Adipocyte (in vitro differentiated cells): ENCODE data around the gene FGG.
A peak's percentile ranks its signal among the peaks of the same experiment; 100 is the strongest.

Experiments
- DNase-seq: peaks from one replicate; pipeline ENCODE4 v3.0.0-alpha.2; 2015; ENCODE audit warnings: low read depth
- H3K27me3 ChIP-seq: replicated peaks from 2 replicates; pipeline ENCODE4 v1.7.0; 2013; ENCODE audit warnings: mild to moderate bottlenecking, low read length, moderate library complexity; ENCODE audit not compliant: control insufficient read depth, insufficient read depth
- H3K36me3 ChIP-seq: 2 replicates; pipeline ENCODE4 v1.7.0; 2013; ENCODE audit warnings: low read length, mild to moderate bottlenecking, moderate library complexity; ENCODE audit not compliant: control insufficient read depth, insufficient read depth, severe bottlenecking
- H3K4me1 ChIP-seq: 2 replicates; pipeline ENCODE4 v1.7.0; 2013; ENCODE audit warnings: mild to moderate bottlenecking, low read length, moderate library complexity; ENCODE audit not compliant: control insufficient read depth, insufficient read depth
- H3K4me3 ChIP-seq: 2 replicates; pipeline ENCODE4 v1.7.0; 2013; ENCODE audit warnings: mild to moderate bottlenecking, low read length, moderate library complexity
- H3K9ac ChIP-seq: 2 replicates; pipeline ENCODE4 v1.7.0; 2013; ENCODE audit warnings: mild to moderate bottlenecking, low read length, moderate library complexity
- H3K9me3 ChIP-seq: 2 replicates; pipeline ENCODE4 v1.7.0; 2013; ENCODE audit warnings: mild to moderate bottlenecking, low read length, moderate library complexity; ENCODE audit not compliant: control insufficient read depth

The FGG gene

GRCh38 chr4:154625971-154626370 is 13.5 kb upstream of the FGG start:
- no peak for DNase-seq
- no peak overlapping the region for H3K4me3 ChIP-seq
- no peak overlapping the region for H3K9ac ChIP-seq
- H3K4me1 ChIP-seq = peaks cover 5% of the 10 kb centered on the region
- no peaks in the 10 kb centered on the region for H3K9me3 ChIP-seq
- no peaks in the 10 kb centered on the region for H3K36me3 ChIP-seq
- peaks cover 3% of the 10 kb centered on the region for H3K27me3 ChIP-seq

GRCh38 chr4:154623995-154624394 is 11.5 kb upstream of the FGG start:
- Histone ChIP-seq H3K9ac (no peak overlapping the region), H3K36me3 (no peaks in the 10 kb centered on the region), H3K4me1 (peaks cover 9% of the 10 kb centered on the region), H3K9me3 (no peaks in the 10 kb centered on the region), H3K27me3 (peaks cover 3% of the 10 kb centered on the region), H3K4me3 (no peak overlapping the region)
- no peak for DNase-seq

- Histone ChIP-seq H3K4me1 (peaks cover 9% of the 10 kb centered on the region), H3K4me3 (no peak overlapping the region), H3K36me3 (no peaks in the 10 kb centered on the region), H3K9me3 (no peaks in the 10 kb centered on the region), H3K9ac (no peak overlapping the region), H3K27me3 (peaks cover 3% of the 10 kb centered on the region)
- no peak for DNase-seq
These were observed 11.0 kb upstream of the FGG start for GRCh38 chr4:154623436-154623835.

- Histone ChIP-seq H3K36me3 (no peaks in the 10 kb centered on the region), H3K27me3 (peaks cover 3% of the 10 kb centered on the region), H3K9ac (no peak overlapping the region), H3K4me1 (peaks cover 9% of the 10 kb centered on the region), H3K9me3 (no peaks in the 10 kb centered on the region), H3K4me3 (no peak overlapping the region)
- peak; percentile 72 for DNase-seq
These were observed 10.1 kb upstream of the FGG start for GRCh38 chr4:154622598-154622997.

GRCh38 chr4:154620111-154620510 is 7.7 kb upstream of the FGG start:
- no peak for DNase-seq
- H3K9ac ChIP-seq = no peak overlapping the region
- peaks cover 3% of the 10 kb centered on the region for H3K4me1 ChIP-seq
- H3K9me3 ChIP-seq = no peaks in the 10 kb centered on the region
- no peak overlapping the region for H3K4me3 ChIP-seq
- H3K27me3 ChIP-seq = peaks cover 3% of the 10 kb centered on the region
- H3K36me3 ChIP-seq = no peaks in the 10 kb centered on the region

GRCh38 chr4:154618708-154619315 is 6.4 kb upstream of the FGG start:
- peaks cover 1% of the 10 kb centered on the region for H3K27me3 ChIP-seq
- no peaks in the 10 kb centered on the region for H3K36me3 ChIP-seq
- no peak overlapping the region for H3K4me3 ChIP-seq
- DNase-seq = peak; percentile 84
- peaks cover 3% of the 10 kb centered on the region for H3K4me1 ChIP-seq
- no peaks in the 10 kb centered on the region for H3K9me3 ChIP-seq
- H3K9ac ChIP-seq = no peak overlapping the region

- H3K4me3 ChIP-seq = no peak overlapping the region
- no peak for DNase-seq
- no peak overlapping the region for H3K9ac ChIP-seq
- H3K36me3 ChIP-seq = no peaks in the 10 kb centered on the region
- peaks cover 3% of the 10 kb centered on the region for H3K4me1 ChIP-seq
- no peaks in the 10 kb centered on the region for H3K9me3 ChIP-seq
- no peaks in the 10 kb centered on the region for H3K27me3 ChIP-seq
These were observed 5.4 kb upstream of the FGG start for GRCh38 chr4:154617820-154618317.

- H3K9me3 ChIP-seq = no peaks in the 10 kb centered on the region
- no peak overlapping the region for H3K4me3 ChIP-seq
- H3K36me3 ChIP-seq = no peaks in the 10 kb centered on the region
- DNase-seq = no peak
- peaks cover 3% of the 10 kb centered on the region for H3K4me1 ChIP-seq
- no peaks in the 10 kb centered on the region for H3K27me3 ChIP-seq
- H3K9ac ChIP-seq = no peak overlapping the region
These were observed 4.3 kb upstream of the FGG start for GRCh38 chr4:154616731-154617130.

- no peak for DNase-seq
- no peak overlapping the region for H3K4me3 ChIP-seq
- H3K9me3 ChIP-seq = no peaks in the 10 kb centered on the region
- no peaks in the 10 kb centered on the region for H3K27me3 ChIP-seq
- H3K36me3 ChIP-seq = no peaks in the 10 kb centered on the region
- H3K9ac ChIP-seq = no peak overlapping the region
- peaks cover 3% of the 10 kb centered on the region for H3K4me1 ChIP-seq
These were observed 3.8 kb upstream of the FGG start for GRCh38 chr4:154616287-154616686.

- DNase-seq = no peak
- H3K27me3 ChIP-seq = peaks cover 5% of the 10 kb centered on the region
- no peak overlapping the region for H3K4me3 ChIP-seq
- H3K9me3 ChIP-seq = no peaks in the 10 kb centered on the region
- no peaks in the 10 kb centered on the region for H3K36me3 ChIP-seq
- H3K4me1 ChIP-seq = peaks cover 3% of the 10 kb centered on the region
- no peak overlapping the region for H3K9ac ChIP-seq
These were observed 2.8 kb upstream of the FGG start for GRCh38 chr4:154615211-154615610.

GRCh38 chr4:154614306-154614705 is 1.9 kb upstream of the FGG start:
- Histone ChIP-seq H3K9ac (no peak overlapping the region), H3K36me3 (no peaks in the 10 kb centered on the region), H3K27me3 (peaks cover 7% of the 10 kb centered on the region), H3K9me3 (no peaks in the 10 kb centered on the region), H3K4me3 (no peak overlapping the region), H3K4me1 (no peaks in the 10 kb centered on the region)
- DNase-seq = no peak

GRCh38 chr4:154611833-154612232 is 623 bp downstream of the FGG start:
- H3K9ac ChIP-seq = no peak overlapping the region
- H3K4me3 ChIP-seq = no peak overlapping the region
- no peaks in the 10 kb centered on the region for H3K36me3 ChIP-seq
- H3K27me3 ChIP-seq = peaks cover 9% of the 10 kb centered on the region
- no peaks in the 10 kb centered on the region for H3K9me3 ChIP-seq
- no peaks in the 10 kb centered on the region for H3K4me1 ChIP-seq
- no peak for DNase-seq
